CD4-positive, alpha-beta T cell (primary cell): Measurements from ENCODE around the gene KCNH4. TPM values are rescaled to one million over a fixed set of nuclear protein-coding genes. Genes with fewer than 3 reads are reported as not detected.
A peak's percentile ranks its signal among the peaks of the same experiment; 100 is the strongest.
"Not testable (repeated sequence)": the region's sequence is repeated elsewhere in the genome, so short reads cannot be mapped to it uniquely, and the experiment has no call there.

Experiments used
- ATAC-seq: fragments of 200-7000 bp; cut with Tn5 transposase; one replicate; pipeline ENCODE4 v1.10.0; 2022; ENCODE audit warnings: mild to moderate bottlenecking; ENCODE audit not compliant: poor library complexity
- CTCF ChIA-PET: fragments of 350-600 bp; sonication (Branson Sonifier 250); formaldehyde crosslinking; loops from one replicate; lab custom pipeline; 2021; ENCODE audit warnings: antibody characterized with exemption, inconsistent platforms; lab: Charles Lee
- POLR2A ChIA-PET: fragments of 350-600 bp; sonication (Branson Sonifier 250); formaldehyde crosslinking; loops from one replicate; lab custom pipeline; 2021; ENCODE audit warnings: antibody characterized with exemption, inconsistent platforms; lab: Charles Lee
- DNase-seq, 14 experiments: peaks; one replicate each; pipeline ENCODE4 v3.0.0-alpha.2; 2013 to 2020; ENCODE audit warnings: mixed read lengths in 2 of 14
- H3K27ac ChIP-seq, 2 donors: one replicate each; pipeline versions ENCODE4 v1.5.1 to v1.7.0; 2013; ENCODE audit warnings: low read length in 2 of 2, low read depth in 1 of 2, mild to moderate bottlenecking in 1 of 2
- H3K27me3 ChIP-seq, 2 experiments: 1 replicate in 1 of 2; 2 replicates in 1 of 2; pipeline versions ENCODE4 v1.6.1 to v1.7.0; 2013; ENCODE audit warnings: low read length in 2 of 2, control low read depth in 1 of 2, mild to moderate bottlenecking in 1 of 2, moderate library complexity in 1 of 2; ENCODE audit not compliant: insufficient read depth in 2 of 2, control insufficient read depth in 1 of 2
- H3K36me3 ChIP-seq: one replicate; pipeline ENCODE4 v1.6.1; 2013; ENCODE audit warnings: low read length, control low read depth; ENCODE audit not compliant: insufficient read depth
- H3K4me1 ChIP-seq: one replicate; pipeline ENCODE4 v1.6.1; 2013; ENCODE audit warnings: low read length, control low read depth; ENCODE audit not compliant: insufficient read depth
- H3K4me3 ChIP-seq: one replicate; pipeline ENCODE4 v1.5.1; 2013; ENCODE audit warnings: mild to moderate bottlenecking, low read length, moderate library complexity
- H3K9me3 ChIP-seq, 2 experiments: 1 replicate in 1 of 2; 2 replicates in 1 of 2; pipeline versions ENCODE4 v1.6.1 to v1.7.0; 2013; ENCODE audit warnings: low read length in 2 of 2, mild to moderate bottlenecking in 2 of 2, control low read depth in 1 of 2, moderate library complexity in 1 of 2; ENCODE audit not compliant: control insufficient read depth in 1 of 2, insufficient read depth in 1 of 2
- H3K27ac Mint-ChIP-seq: one replicate; pipeline ENCODE4 v1.8.0; 2020; ENCODE audit warnings: mixed read lengths
- H3K27me3 Mint-ChIP-seq: one replicate; pipeline ENCODE4 v1.8.0; 2021; ENCODE audit warnings: mixed read lengths
- H3K36me3 Mint-ChIP-seq: one replicate; pipeline ENCODE4 v1.8.0; 2021; ENCODE audit warnings: low read depth, mixed read lengths
- H3K4me1 Mint-ChIP-seq: one replicate; pipeline ENCODE4 v1.8.0; 2021; ENCODE audit warnings: low read depth, mixed read lengths
- H3K4me3 Mint-ChIP-seq: one replicate; pipeline ENCODE4 v1.8.0; 2020; ENCODE audit warnings: mild to moderate bottlenecking, mixed read lengths
- H3K9me3 Mint-ChIP-seq: one replicate; pipeline ENCODE4 v1.8.0; 2020; ENCODE audit warnings: mixed read lengths
- CTCF ChIP-seq: fragments of 200-600 bp; IDR thresholded peaks from one replicate; pipeline ENCODE4 v1.8.0; 2022; ENCODE audit warnings: antibody characterized with exemption, mild to moderate bottlenecking
- intact Hi-C, 2 experiments: fragments of 100-400 bp; cut with DNase I in 1 of 2; cut with micrococcal nuclease in 1 of 2; formaldehyde crosslinking; loops; one replicate each; pipeline versions ENCODE4 v1.15.1 to v1.9.0; 2023 to 2025; cut with DNase I, micrococcal nuclease
- total RNA-seq, 174 experiments: library from RNA in 2 of 174; stranded (reverse) in 2 of 174; gene quantifications; one replicate each; pipeline ENCODE4 v1.2.3 and lab custom pipeline; 2021 to 2026

The KCNH4 gene
- total RNA-seq, 2 experiments from 2014 or later: 0.17 to 0.25 TPM

DNA sequence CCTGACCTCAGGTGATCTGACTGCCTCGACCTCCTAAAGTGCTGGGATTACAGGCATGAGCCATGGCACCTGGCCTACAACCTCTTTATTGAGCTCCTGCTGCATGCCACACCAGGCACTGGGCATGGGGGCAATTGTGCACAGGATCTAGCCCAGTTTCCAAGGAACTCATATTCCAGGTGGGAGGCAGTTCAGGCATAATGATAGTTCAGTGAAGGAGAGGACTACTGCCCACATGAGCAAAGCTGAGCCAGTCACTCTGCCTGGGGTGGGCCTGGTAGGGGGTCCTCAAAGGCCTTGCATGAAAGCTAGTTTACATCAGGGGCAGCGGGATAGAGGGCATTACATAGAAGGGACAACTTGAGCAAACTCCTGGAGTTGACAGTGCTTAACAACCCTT is 6.9 kb upstream of the KCNH4 start:
- no peak for DNase-seq
- intact Hi-C loops: no loop called here
- Mint-ChIP-seq H3K36me3 (no peaks in the 10 kb centered on the region), H3K9me3 (no peaks in the 10 kb centered on the region), H3K27me3 (peaks cover 5% of the 10 kb centered on the region), H3K4me1 (peaks cover 21% of the 10 kb centered on the region), H3K4me3 (peak overlapping the region; percentile 20), H3K27ac (no peak overlapping the region)
- ChIA-PET POLR2A (no interaction called here), CTCF (interaction anchor here (0.6 to 0.8 kb wide), 2 partner anchors 8 to 153 kb away, joined by 3 to 4 read pairs; no protein-coding TSS in a partner anchor)
- Histone ChIP-seq H3K27me3 (no peaks in the 10 kb centered on the region), H3K4me1 (peaks cover 30% of the 10 kb centered on the region), H3K4me3 (no peak overlapping the region), H3K27ac (no peak overlapping the region), H3K36me3 (no peaks in the 10 kb centered on the region), H3K9me3 (no peaks in the 10 kb centered on the region)
- no peak for TF ChIP-seq CTCF
- ATAC-seq: no peak

DNA sequence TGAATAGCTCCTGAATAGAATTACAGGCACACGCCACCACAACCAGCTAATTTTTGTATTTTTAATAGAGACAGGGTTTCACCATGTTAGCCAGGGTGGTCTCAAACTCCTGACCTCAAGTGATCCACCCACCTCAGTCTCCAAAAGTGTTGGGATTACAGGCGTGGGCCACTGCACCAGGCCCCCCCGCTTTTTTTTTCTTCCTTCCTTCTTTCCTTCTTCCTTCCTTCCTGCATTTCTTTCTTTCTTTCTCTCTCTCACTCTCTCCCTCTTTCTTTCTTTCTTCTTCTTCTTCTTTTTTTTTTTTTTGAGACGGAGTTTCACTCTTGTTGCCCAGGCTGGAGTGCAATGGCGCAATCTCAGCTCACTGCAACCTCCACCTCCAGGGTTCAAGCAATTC is 5.2 kb upstream of the KCNH4 start:
- H3K36me3 ChIP-seq, DNase-seq, H3K9me3 Mint-ChIP-seq, H3K36me3 Mint-ChIP-seq, intact Hi-C loops, H3K4me3 ChIP-seq, POLR2A ChIA-PET, H3K9me3 ChIP-seq, H3K27ac Mint-ChIP-seq, ATAC-seq, H3K27ac ChIP-seq, H3K27me3 ChIP-seq: not testable (repeated sequence)
- Mint-ChIP-seq H3K4me3 (peak overlapping the region; percentile 25), H3K27me3 (peaks cover 15% of the 10 kb centered on the region), H3K4me1 (peaks cover 28% of the 10 kb centered on the region)
- peaks cover 33% of the 10 kb centered on the region for H3K4me1 ChIP-seq
- CTCF ChIA-PET: interaction anchor here (0.7 kb wide), 1 partner anchor 205 kb away, joined by 5 read pairs; no protein-coding TSS in a partner anchor

DNA sequence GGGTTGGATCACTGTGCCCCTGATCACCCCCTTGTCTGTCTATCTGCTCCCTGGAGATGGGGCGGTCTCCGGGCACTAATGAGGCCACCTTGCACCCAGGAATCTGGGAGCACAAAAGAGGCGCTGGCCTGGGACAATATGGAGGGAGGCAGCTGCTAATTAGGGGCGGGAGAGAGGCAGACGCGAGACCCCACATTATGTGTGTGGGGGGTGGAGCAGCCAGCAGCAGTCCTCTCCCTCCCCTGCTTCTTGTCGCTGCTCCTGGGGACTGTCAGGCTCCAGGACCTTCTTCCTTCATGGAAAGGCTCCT is 4.6 kb upstream of the KCNH4 start:
- no peak for ATAC-seq
- Mint-ChIP-seq H3K4me1 (peaks cover 30% of the 10 kb centered on the region), H3K27me3 (peaks cover 17% of the 10 kb centered on the region), H3K27ac (no peak overlapping the region), H3K9me3 (no peaks in the 10 kb centered on the region), H3K4me3 (no peak overlapping the region), H3K36me3 (no peaks in the 10 kb centered on the region)
- Histone ChIP-seq H3K9me3 (peaks cover 0 to 4% of the 10 kb centered on the region in 2 experiments), H3K27me3 (peaks cover 0 to 7% of the 10 kb centered on the region in 2 experiments), H3K4me1 (peaks cover 39% of the 10 kb centered on the region), H3K4me3 (no peak overlapping the region), H3K27ac (no peak overlapping the region), H3K36me3 (no peaks in the 10 kb centered on the region)
- intact Hi-C loops: no loop called here
- ChIA-PET CTCF (no interaction called here), POLR2A (interaction anchor here (2.5 kb wide), 1 partner anchor 8 kb away, joined by 15 read pairs; the partner anchor contains the start of gene GHDC)
- TF ChIP-seq CTCF: no peak
- DNase-seq: no peak
